Measurements from ENCODE around the gene HOXA4.

The HOXA4 gene

GRCh38 chr7:27102581-27103442, 27.7 kb downstream of the HOXA4 start, which contains the start of gene HOXA2:
TSS of gene HOXA2 (minus strand) at chr7:27102683. CDS start at chr7:27102500, 183 bp downstream.
- no peak for FAIRE-seq

- FAIRE-seq = no peak
These were observed 28.5 kb downstream of the HOXA4 start for GRCh38 chr7:27101957-27102580.

- FAIRE-seq = no peak
These were observed 29.2 kb downstream of the HOXA4 start for GRCh38 chr7:27101171-27101956.

GRCh38 chr7:27100694-27101170, 29.8 kb downstream of the HOXA4 start:
- FAIRE-seq = no peak

GRCh38 chr7:27099453-27100370, 30.8 kb downstream of the HOXA4 start:
- no peak for FAIRE-seq

GRCh38 chr7:27098578-27099451, 31.7 kb downstream of the HOXA4 start:
- peak; percentile 79 for FAIRE-seq

GRCh38 chr7:27097686-27098577, 32.6 kb downstream of the HOXA4 start:
- FAIRE-seq = no peak

GRCh38 chr7:27096768-27097514, 33.6 kb downstream of the HOXA4 start:
- FAIRE-seq = no peak

- no peak for FAIRE-seq
These were observed 34.4 kb downstream of the HOXA4 start, which contains the start of gene HOXA1 for GRCh38 chr7:27095897-27096767. TSS of gene HOXA1 (minus strand) at chr7:27096000. CDS start at chr7:27095912, 88 bp downstream.

- no peak for FAIRE-seq
These were observed 35.3 kb downstream of the HOXA4 start for GRCh38 chr7:27095050-27095896.

GRCh38 chr7:27094304-27095049, 36.1 kb downstream of the HOXA4 start:
- no peak for FAIRE-seq

- FAIRE-seq = no peak
These were observed 37.2 kb downstream of the HOXA4 start for GRCh38 chr7:27093184-27093895.

- no peak for FAIRE-seq
These were observed 37.8 kb downstream of the HOXA4 start for GRCh38 chr7:27092819-27093110.

- FAIRE-seq = no peak
These were observed 38.4 kb downstream of the HOXA4 start for GRCh38 chr7:27091941-27092818.

GRCh38 chr7:27091105-27091504, 39.5 kb downstream of the HOXA4 start:
- no peak for FAIRE-seq

Data from endometrium (tissue), 2 donors.